Choroid plexus epithelial cell (primary cell): Measurements from ENCODE around the gene TUFM.
"Not testable (repeated sequence)": the region's sequence is repeated elsewhere in the genome, so short reads cannot be mapped to it uniquely, and the experiment has no call there.

Experiments used
- DNase-seq: peaks from one replicate; pipeline ENCODE4 v3.0.0-alpha.2; 2010; ENCODE audit warnings: low read depth
- H3K4me3 ChIP-seq: 2 replicates; pipeline ENCODE4 v1.5.1; 2011; ENCODE audit warnings: low read depth, mild to moderate bottlenecking, control low read depth, low read length, moderate library complexity
- CTCF ChIP-seq: conservative IDR thresholded peaks from 2 replicates; pipeline ENCODE4 v1.5.1; 2011; ENCODE audit warnings: low read depth, mild to moderate bottlenecking, control low read depth, inconsistent platforms, low read length, moderate library complexity

TUFM gene

GRCh38 chr16:28883221-28883996 is 37.3 kb upstream of the TUFM start:
- no peak for DNase-seq
- no peak overlapping the region for H3K4me3 ChIP-seq
- no peak for TF ChIP-seq CTCF

- DNase-seq = no peak
- no peak for TF ChIP-seq CTCF
- H3K4me3 ChIP-seq = no peak overlapping the region
Observed at GRCh38 chr16:28882551-28883160, 36.5 kb upstream of the TUFM start.

- DNase-seq, H3K4me3 ChIP-seq: not testable (repeated sequence)
Observed at GRCh38 chr16:28881565-28881964, 35.4 kb upstream of the TUFM start.

GRCh38 chr16:28880955-28881354 is 34.8 kb upstream of the TUFM start:
- no peak overlapping the region for H3K4me3 ChIP-seq
- no peak for DNase-seq
- TF ChIP-seq CTCF = no peak

- TF ChIP-seq CTCF = no peak
- DNase-seq = no peak
- peak overlapping the region; percentile 70 for H3K4me3 ChIP-seq
Observed at GRCh38 chr16:28880589-28880915, 34.4 kb upstream of the TUFM start.

GRCh38 chr16:28879841-28880588 is 33.9 kb upstream of the TUFM start:
- DNase-seq = peak; percentile 86
- no peak for TF ChIP-seq CTCF
- H3K4me3 ChIP-seq = peak overlapping the region; percentile 70

- peak overlapping the region; percentile 70 for H3K4me3 ChIP-seq
- DNase-seq = no peak
- TF ChIP-seq CTCF = no peak
Observed at GRCh38 chr16:28879261-28879840, 33.2 kb upstream of the TUFM start.
